H9 (cell line): Measurements from ENCODE around the gene ZBBX. TPM values are rescaled to one million over a fixed set of nuclear protein-coding genes. Genes with fewer than 3 reads are reported as not detected.
"Not testable (repeated sequence)": the region's sequence is repeated elsewhere in the genome, so short reads cannot be mapped to it uniquely, and the experiment has no call there.

Experiments
- DNase-seq: peaks from one replicate; pipeline ENCODE4 v3.0.0-alpha.2; 2017
- H2AFZ ChIP-seq: one replicate; pipeline ENCODE4 v1.6.1; 2013; ENCODE audit warnings: mild to moderate bottlenecking, low read length, control low read depth, moderate library complexity
- H2AK5ac ChIP-seq: 2 replicates; pipeline ENCODE4 v1.6.1; 2013; ENCODE audit warnings: low read length, control low read depth, mixed read lengths; ENCODE audit not compliant: insufficient read length
- H2BK120ac ChIP-seq: one replicate; pipeline ENCODE4 v1.6.1; 2013; ENCODE audit warnings: low read depth, mild to moderate bottlenecking, low read length, control low read depth, inconsistent platforms; ENCODE audit not compliant: poor library complexity, severe bottlenecking
- H2BK12ac ChIP-seq: 2 replicates; pipeline ENCODE4 v1.6.1; 2013; ENCODE audit warnings: low read length, control low read depth, mixed read lengths, low read depth; ENCODE audit not compliant: insufficient read length
- H2BK15ac ChIP-seq: 2 replicates; pipeline ENCODE4 v1.6.1; 2013; ENCODE audit warnings: low read depth, low read length, control low read depth
- H2BK20ac ChIP-seq: one replicate; pipeline ENCODE4 v1.6.1; 2013; ENCODE audit warnings: low read depth, mild to moderate bottlenecking, low read length, control low read depth, inconsistent platforms; ENCODE audit not compliant: poor library complexity, severe bottlenecking
- H2BK5ac ChIP-seq: 2 replicates; pipeline ENCODE4 v1.6.1; 2013; ENCODE audit warnings: low read length, control low read depth, mixed read lengths; ENCODE audit not compliant: insufficient read length
- H3K14ac ChIP-seq: 2 replicates; pipeline ENCODE4 v1.6.1; 2013; ENCODE audit warnings: low read length, control low read depth; ENCODE audit not compliant: insufficient read depth
- H3K18ac ChIP-seq: 2 replicates; pipeline ENCODE4 v1.6.1; 2013; ENCODE audit warnings: low read depth, mild to moderate bottlenecking, mixed read lengths, low read length, control low read depth; ENCODE audit not compliant: insufficient read length
- H3K23ac ChIP-seq: 2 replicates; pipeline ENCODE4 v1.6.1; 2013; ENCODE audit warnings: low read length, control low read depth, mixed read lengths, low read depth; ENCODE audit not compliant: insufficient read length
- H3K23me2 ChIP-seq: 2 replicates; pipeline ENCODE4 v1.6.1; 2013; ENCODE audit warnings: low read depth, mild to moderate bottlenecking, mixed read lengths, low read length, control low read depth; ENCODE audit not compliant: insufficient read length, poor library complexity, severe bottlenecking
- H3K27ac ChIP-seq: 2 replicates; pipeline ENCODE4 v1.5.1; 2013; ENCODE audit warnings: low read length, control low read depth, mixed read lengths, low read depth; ENCODE audit not compliant: insufficient read length
- H3K27me3 ChIP-seq: 2 replicates; pipeline ENCODE4 v1.6.1; 2013; ENCODE audit warnings: low read length, control low read depth, inconsistent platforms; ENCODE audit not compliant: insufficient read depth
- H3K4ac ChIP-seq: 2 replicates; pipeline ENCODE4 v1.6.1; 2013; ENCODE audit warnings: low read depth, mild to moderate bottlenecking, control low read depth, inconsistent platforms, low read length, moderate library complexity
- H3K4me1 ChIP-seq: 2 replicates; pipeline ENCODE4 v1.6.1; 2013; ENCODE audit warnings: low read length, control low read depth, inconsistent platforms; ENCODE audit not compliant: insufficient read depth
- H3K4me2 ChIP-seq: 2 replicates; pipeline ENCODE4 v1.6.1; 2013; ENCODE audit warnings: low read length, control low read depth, mixed read lengths; ENCODE audit not compliant: insufficient read length, insufficient read depth
- H3K56ac ChIP-seq: 2 replicates; pipeline ENCODE4 v1.6.1; 2013; ENCODE audit warnings: low read depth, mild to moderate bottlenecking, mixed read lengths, low read length, control low read depth; ENCODE audit not compliant: insufficient read length
- H3K79me1 ChIP-seq: 2 replicates; pipeline ENCODE4 v1.6.1; 2013; ENCODE audit warnings: low read depth, mild to moderate bottlenecking, moderate library complexity, low read length, control low read depth, inconsistent platforms; ENCODE audit not compliant: insufficient read depth, poor library complexity, severe bottlenecking
- H3K79me2 ChIP-seq: 2 replicates; pipeline ENCODE4 v1.6.1; 2013; ENCODE audit warnings: low read length, control low read depth, inconsistent platforms; ENCODE audit not compliant: insufficient read depth
- H3K9ac ChIP-seq: 2 replicates; pipeline ENCODE4 v1.6.1; 2013; ENCODE audit warnings: low read length, control low read depth, mixed read lengths; ENCODE audit not compliant: insufficient read length; ENCODE audit errors: extremely low read depth
- H3K9me3 ChIP-seq: one replicate; pipeline ENCODE4 v1.6.1; 2013; ENCODE audit warnings: low read depth, low read length, inconsistent platforms; ENCODE audit not compliant: control insufficient read depth
- H3T11ph ChIP-seq: one replicate; pipeline ENCODE4 v1.6.1; 2013; ENCODE audit warnings: mild to moderate bottlenecking, low read length, control low read depth, inconsistent platforms
- H4K20me1 ChIP-seq: one replicate; pipeline ENCODE4 v1.6.1; 2013; ENCODE audit not compliant: control insufficient read depth, insufficient read length, insufficient read depth
- H4K5ac ChIP-seq: 2 replicates; pipeline ENCODE4 v1.6.1; 2013; ENCODE audit warnings: low read depth, mild to moderate bottlenecking, mixed read lengths, low read length, control low read depth; ENCODE audit not compliant: insufficient read length
- H4K8ac ChIP-seq: replicated peaks from 2 replicates; pipeline ENCODE4 v1.6.1; 2013; ENCODE audit warnings: low read length, control low read depth, mixed read lengths, low read depth; ENCODE audit not compliant: insufficient read length
- H4K91ac ChIP-seq: 2 replicates; pipeline ENCODE4 v1.6.1; 2013; ENCODE audit warnings: low read depth, mild to moderate bottlenecking, moderate library complexity, mixed read lengths, low read length, control low read depth; ENCODE audit not compliant: insufficient read length
- H3K27ac Mint-ChIP-seq, 3 experiments: 2 replicates in 2 of 3; 3 replicates in 1 of 3; pipeline ENCODE4 v1.8.0; 2020 to 2021; ENCODE audit warnings: mixed read lengths in 3 of 3, mild to moderate bottlenecking in 1 of 3, moderate library complexity in 1 of 3
- H3K27me3 Mint-ChIP-seq: 2 replicates; pipeline ENCODE4 v1.8.0; 2021; ENCODE audit warnings: low read depth, mild to moderate bottlenecking, moderate library complexity, mixed read lengths
- H3K36me3 Mint-ChIP-seq, 3 experiments: 2 replicates in 2 of 3; 3 replicates in 1 of 3; pipeline ENCODE4 v1.8.0; 2020 to 2021; ENCODE audit warnings: low read depth in 3 of 3, mixed read lengths in 3 of 3; ENCODE audit not compliant: insufficient read depth in 1 of 3
- H3K4me1 Mint-ChIP-seq, 2 experiments: 2 replicates each; pipeline ENCODE4 v1.8.0; 2020; ENCODE audit warnings: mixed read lengths in 2 of 2
- H3K4me3 Mint-ChIP-seq, 2 experiments: 2 replicates in 1 of 2; 3 replicates in 1 of 2; pipeline ENCODE4 v1.8.0; 2020 to 2021; ENCODE audit warnings: mild to moderate bottlenecking in 2 of 2, mixed read lengths in 2 of 2, moderate library complexity in 1 of 2
- H3K9me3 Mint-ChIP-seq, 2 experiments: 2 replicates in 1 of 2; 3 replicates in 1 of 2; pipeline ENCODE4 v1.8.0; 2020; ENCODE audit warnings: mild to moderate bottlenecking in 2 of 2, mixed read lengths in 2 of 2, moderate library complexity in 1 of 2
- WGBS: extraction: QIAGEN DNeasy Blood & Tissue Kit; methylation state at CpG from one replicate; pipeline ENCODE4 v1.1.7; 2013; ENCODE audit warnings: missing lambda C conversion rate, low lambda C conversion rate, mixed read lengths; ENCODE audit not compliant: insufficient read length; ENCODE audit errors: extremely low coverage; 5-methylcytosine and 5-hydroxymethylcytosine counted together
- total RNA-seq: library from RNA; stranded (reverse); gene quantifications from 2 replicates; pipeline ENCODE4 v1.2.1, GENCODE V29; 2021

Gene ZBBX
- total RNA-seq, 1 experiment from 2014 or later: 2.4 TPM

- H2BK5ac ChIP-seq, H3K79me2 ChIP-seq, H3K36me3 Mint-ChIP-seq, H3K23me2 ChIP-seq, H3K79me1 ChIP-seq, DNase-seq, H3K18ac ChIP-seq, H3K9ac ChIP-seq, H3K4me2 ChIP-seq, H3K4me3 Mint-ChIP-seq, H3K23ac ChIP-seq, H3K4me1 ChIP-seq, H4K8ac ChIP-seq, H3K9me3 Mint-ChIP-seq, H4K20me1 ChIP-seq, H3K27me3 ChIP-seq, H2BK120ac ChIP-seq, H3K56ac ChIP-seq, H3T11ph ChIP-seq, H2AFZ ChIP-seq, H3K4ac ChIP-seq, H3K9me3 ChIP-seq, H3K4me1 Mint-ChIP-seq, H3K27ac ChIP-seq, H2BK12ac ChIP-seq, H2AK5ac ChIP-seq, H4K5ac ChIP-seq, H3K27me3 Mint-ChIP-seq, H4K91ac ChIP-seq, H2BK20ac ChIP-seq, H3K14ac ChIP-seq, H2BK15ac ChIP-seq: not testable (repeated sequence)
- no CpG with 5 or more reads among the region's 4 CpGs for WGBS
- H3K27ac Mint-ChIP-seq: 0 out of 7 replicates have a peak overlapping the region, but pooled peaks of 1 of the 3 experiments have one; percentile 34
These were observed 42.3 kb upstream of the ZBBX start for GRCh38 chr3:167422396-167422795.
